ENCODE results near the gene PDE3B. TPM values are rescaled to one million over a fixed set of nuclear protein-coding genes. Genes with fewer than 3 reads are reported as not detected.

The PDE3B gene
- total and polyA plus RNA-seq, 9 of the 15 experiments (the other 6 are each of a cell fraction or from before 2014, with no cell fraction given): 2.3 to 22.5 (median 12.2) TPM

DNA sequence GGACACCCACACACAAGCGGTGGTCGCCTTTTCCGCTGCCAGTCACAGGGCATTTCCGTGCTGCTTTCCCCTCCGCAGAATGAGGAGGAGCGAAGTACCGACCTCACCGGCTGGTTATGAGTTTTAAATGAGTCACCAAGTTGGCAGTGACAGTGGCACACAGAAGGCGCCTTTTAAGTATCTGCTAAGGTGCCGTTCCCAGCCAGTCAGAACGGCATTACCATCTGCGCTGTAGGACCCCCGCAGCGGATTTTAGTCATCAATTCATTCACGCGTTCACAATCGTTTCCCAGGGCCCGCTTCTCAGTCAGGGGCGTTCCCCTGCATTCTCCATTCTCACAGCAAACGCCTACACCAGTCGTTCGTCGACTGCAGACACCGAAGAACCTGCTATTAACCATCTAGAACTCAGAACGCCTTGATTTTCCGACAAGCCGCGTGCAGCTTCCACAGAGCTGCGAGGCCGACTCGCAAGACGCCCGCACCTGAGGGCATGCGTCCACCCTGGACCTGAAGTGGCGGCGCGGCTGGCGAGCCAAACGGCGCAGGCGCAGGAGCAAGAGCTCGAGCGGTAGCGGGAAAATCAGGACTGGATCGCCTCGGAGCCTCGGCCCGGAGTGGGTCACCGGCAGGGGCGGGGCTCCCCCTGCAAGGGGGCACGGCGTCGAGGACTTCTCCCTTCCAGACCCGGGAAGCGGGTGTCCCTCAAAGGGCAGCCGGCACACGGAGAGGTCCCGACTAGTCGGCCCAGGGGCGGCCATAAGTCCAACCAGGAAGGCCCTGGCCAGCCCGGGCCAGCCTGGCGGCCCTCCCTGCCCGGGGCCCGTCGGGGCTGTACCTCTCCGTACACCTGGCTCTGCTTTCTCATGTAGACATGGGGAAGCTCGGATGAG is 247.8 kb downstream of the PDE3B start (continued):
- TF ChIP-seq RERE (CRISPR knock-in tag; IDR thresholded peaks at IDR 0.05; ENCODE audit: borderline replicate concordance) (no peak), KLF13 (tag; IDR thresholded peaks at IDR 0.05; ENCODE audit: borderline replicate concordance, low read depth) (peak; percentile 70), ILK (tag; IDR thresholded peaks at IDR 0.05; ENCODE audit: borderline replicate concordance, low read depth) (no peak), RBFOX2 (IDR thresholded peaks at IDR 0.05; ENCODE audit: low read depth, low read length) (peak; percentile 94), SRF (CRISPR knock-in tag; IDR thresholded peaks at IDR 0.05) (peak in 1 of 2 experiments; percentile 97; a peak in 1 of 4 replicates), FOXK1 (CRISPR knock-in tag; IDR thresholded peaks at IDR 0.05; ENCODE audit: borderline replicate concordance) (peak; percentile 29; the same call in 1 of the 2 replicates), FOXP1 (CRISPR knock-in tag; IDR thresholded peaks at IDR 0.05) (peak; percentile 88), PHF20 (IDR thresholded peaks at IDR 0.05; ENCODE audit: partially characterized antibody) (no peak), ZNF717 (CRISPR knock-in tag; IDR thresholded peaks at IDR 0.05) (no peak), SOX6 (IDR thresholded peaks at IDR 0.05) (0 out of 2 replicates have a peak, but pooled peaks have one; percentile 42), KAT7 (CRISPR knock-in tag; IDR thresholded peaks at IDR 0.05; ENCODE audit: borderline replicate concordance) (0 out of 2 replicates have a peak, but pooled peaks have one; percentile 73)
- TF ChIP-seq, protein P1, sequence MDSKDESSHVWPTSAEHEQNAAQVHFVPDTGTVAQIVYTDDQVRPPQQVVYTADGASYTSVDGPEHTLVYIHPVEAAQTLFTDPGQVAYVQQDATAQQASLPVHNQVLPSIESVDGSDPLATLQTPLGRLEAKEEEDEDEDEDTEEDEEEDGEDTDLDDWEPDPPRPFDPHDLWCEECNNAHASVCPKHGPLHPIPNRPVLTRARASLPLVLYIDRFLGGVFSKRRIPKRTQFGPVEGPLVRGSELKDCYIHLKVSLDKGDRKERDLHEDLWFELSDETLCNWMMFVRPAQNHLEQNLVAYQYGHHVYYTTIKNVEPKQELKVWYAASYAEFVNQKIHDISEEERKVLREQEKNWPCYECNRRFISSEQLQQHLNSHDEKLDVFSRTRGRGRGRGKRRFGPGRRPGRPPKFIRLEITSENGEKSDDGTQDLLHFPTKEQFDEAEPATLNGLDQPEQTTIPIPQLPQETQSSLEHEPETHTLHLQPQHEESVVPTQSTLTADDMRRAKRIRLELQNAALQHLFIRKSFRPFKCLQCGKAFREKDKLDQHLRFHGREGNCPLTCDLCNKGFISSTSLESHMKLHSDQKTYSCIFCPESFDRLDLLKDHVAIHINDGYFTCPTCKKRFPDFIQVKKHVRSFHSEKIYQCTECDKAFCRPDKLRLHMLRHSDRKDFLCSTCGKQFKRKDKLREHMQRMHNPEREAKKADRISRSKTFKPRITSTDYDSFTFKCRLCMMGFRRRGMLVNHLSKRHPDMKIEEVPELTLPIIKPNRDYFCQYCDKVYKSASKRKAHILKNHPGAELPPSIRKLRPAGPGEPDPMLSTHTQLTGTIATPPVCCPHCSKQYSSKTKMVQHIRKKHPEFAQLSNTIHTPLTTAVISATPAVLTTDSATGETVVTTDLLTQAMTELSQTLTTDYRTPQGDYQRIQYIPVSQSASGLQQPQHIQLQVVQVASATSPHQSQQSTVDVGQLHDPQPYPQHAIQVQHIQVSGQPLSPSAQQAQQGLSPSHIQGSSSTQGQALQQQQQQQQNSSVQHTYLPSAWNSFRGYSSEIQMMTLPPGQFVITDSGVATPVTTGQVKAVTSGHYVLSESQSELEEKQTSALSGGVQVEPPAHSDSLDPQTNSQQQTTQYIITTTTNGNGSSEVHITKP (IDR thresholded peaks at IDR 0.05; ENCODE audit: partially characterized antibody): no peak
- TF ChIP-seq, protein P2, sequence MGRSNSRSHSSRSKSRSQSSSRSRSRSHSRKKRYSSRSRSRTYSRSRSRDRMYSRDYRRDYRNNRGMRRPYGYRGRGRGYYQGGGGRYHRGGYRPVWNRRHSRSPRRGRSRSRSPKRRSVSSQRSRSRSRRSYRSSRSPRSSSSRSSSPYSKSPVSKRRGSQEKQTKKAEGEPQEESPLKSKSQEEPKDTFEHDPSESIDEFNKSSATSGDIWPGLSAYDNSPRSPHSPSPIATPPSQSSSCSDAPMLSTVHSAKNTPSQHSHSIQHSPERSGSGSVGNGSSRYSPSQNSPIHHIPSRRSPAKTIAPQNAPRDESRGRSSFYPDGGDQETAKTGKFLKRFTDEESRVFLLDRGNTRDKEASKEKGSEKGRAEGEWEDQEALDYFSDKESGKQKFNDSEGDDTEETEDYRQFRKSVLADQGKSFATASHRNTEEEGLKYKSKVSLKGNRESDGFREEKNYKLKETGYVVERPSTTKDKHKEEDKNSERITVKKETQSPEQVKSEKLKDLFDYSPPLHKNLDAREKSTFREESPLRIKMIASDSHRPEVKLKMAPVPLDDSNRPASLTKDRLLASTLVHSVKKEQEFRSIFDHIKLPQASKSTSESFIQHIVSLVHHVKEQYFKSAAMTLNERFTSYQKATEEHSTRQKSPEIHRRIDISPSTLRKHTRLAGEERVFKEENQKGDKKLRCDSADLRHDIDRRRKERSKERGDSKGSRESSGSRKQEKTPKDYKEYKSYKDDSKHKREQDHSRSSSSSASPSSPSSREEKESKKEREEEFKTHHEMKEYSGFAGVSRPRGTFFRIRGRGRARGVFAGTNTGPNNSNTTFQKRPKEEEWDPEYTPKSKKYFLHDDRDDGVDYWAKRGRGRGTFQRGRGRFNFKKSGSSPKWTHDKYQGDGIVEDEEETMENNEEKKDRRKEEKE (IDR thresholded peaks at IDR 0.05; ENCODE audit: borderline replicate concordance in 1 of 2, control insufficient read depth in 1 of 2, low read depth in 2 of 2, low read length in 1 of 2): no peak

Measured in K562 (cell line).